ENCODE data around the gene LTBP1.
"Not testable (repeated sequence)": the region's sequence is repeated elsewhere in the genome, so short reads cannot be mapped to it uniquely, and the experiment has no call there.

LTBP1 gene

DNA sequence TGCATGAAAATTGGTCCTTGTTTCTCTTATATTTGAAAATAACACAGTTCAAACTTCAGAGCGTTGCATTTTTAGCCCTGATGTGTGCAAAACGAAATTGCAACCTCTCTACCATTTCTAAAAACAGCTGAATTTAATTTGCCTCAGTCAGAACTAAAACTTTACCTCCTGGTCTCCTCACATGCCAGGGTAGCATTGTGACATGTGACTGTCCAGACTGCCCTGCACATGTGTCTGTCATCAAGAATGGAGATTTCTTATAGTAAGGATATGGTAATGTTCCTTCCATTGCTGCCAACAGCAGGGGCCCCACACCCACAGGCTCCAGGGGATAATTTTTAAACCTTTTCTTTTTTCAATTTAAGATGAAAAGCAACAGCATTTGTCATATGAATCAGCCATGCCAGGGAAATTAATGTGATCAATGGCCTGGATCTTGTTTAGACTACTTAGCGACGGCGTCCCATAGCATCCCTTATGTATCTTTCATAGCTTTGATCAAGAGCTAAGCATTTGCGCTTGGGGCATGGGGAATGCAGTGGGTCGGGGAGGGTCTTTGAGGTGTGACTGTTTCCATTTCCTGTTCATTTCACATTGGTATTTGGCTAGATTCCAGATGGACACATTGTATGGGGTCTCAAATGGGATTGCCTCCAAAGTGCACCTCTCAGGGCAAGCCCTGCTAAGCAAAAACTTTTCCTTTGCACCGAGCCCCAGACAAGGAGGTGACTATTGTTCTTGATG, 437.3 kb downstream of the LTBP1 start:
- DNase-seq (ENCODE audit: low spot score), result no peak

DNA sequence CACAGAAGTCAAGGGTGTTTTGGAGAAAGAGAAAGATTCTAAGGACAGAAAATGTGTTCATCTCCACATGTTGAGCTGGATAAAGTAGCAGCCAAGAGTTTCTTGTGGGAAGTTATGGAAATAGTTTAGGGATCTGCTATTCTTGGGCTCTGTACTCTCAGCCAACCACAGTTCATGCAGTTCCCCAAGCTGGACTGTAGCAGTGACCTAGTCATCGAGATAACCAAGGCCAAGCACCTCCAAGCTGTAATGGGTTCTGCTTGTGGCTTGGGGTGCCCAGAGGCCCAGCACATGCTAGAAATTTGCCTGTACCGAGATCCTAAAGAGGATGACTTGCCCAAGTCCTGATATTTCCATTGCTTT, 437.8 kb downstream of the LTBP1 start:
- no peak for DNase-seq (ENCODE audit: low spot score)

DNA sequence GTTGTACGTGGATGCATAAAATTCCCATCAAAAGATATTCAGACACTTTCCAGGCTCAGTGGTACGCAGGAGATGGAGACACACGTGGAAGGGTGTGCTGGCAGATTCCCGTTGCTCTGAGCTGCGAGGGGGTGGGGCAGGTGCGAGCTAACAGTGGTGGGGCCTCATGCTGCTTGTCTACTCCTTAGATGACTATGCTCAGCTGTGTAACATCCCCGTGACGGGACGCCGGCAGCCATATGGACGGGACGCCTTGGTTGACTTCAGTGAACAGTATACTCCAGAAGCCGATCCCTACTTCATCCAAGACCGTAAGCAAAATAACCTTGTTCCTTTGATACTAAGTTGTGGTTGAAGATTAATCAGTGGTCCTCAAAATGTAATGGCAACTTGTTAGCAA, 442.2 kb downstream of the LTBP1 start:
- no peak for DNase-seq (ENCODE audit: low spot score)

DNA sequence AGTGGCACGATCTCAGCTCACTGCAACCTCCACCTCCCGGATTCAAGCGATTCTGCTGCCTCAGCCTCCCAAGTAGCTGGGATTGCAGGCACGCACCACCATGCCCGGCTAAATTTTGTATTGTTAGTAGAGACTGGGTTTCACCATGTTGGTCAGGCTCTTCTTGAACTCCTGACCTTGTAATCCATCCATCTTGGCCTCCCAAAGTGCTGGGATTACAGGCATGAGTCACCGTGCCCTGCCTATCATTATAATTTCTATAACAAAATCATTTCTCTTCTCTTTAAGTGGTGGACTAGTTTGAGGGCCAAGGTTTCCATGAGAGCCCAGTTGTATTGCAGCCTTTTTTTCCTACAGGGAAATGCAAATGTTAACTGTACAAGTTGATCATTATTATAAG, 442.9 kb downstream of the LTBP1 start:
- not testable (repeated sequence) for DNase-seq (ENCODE audit: low spot score)

DNA sequence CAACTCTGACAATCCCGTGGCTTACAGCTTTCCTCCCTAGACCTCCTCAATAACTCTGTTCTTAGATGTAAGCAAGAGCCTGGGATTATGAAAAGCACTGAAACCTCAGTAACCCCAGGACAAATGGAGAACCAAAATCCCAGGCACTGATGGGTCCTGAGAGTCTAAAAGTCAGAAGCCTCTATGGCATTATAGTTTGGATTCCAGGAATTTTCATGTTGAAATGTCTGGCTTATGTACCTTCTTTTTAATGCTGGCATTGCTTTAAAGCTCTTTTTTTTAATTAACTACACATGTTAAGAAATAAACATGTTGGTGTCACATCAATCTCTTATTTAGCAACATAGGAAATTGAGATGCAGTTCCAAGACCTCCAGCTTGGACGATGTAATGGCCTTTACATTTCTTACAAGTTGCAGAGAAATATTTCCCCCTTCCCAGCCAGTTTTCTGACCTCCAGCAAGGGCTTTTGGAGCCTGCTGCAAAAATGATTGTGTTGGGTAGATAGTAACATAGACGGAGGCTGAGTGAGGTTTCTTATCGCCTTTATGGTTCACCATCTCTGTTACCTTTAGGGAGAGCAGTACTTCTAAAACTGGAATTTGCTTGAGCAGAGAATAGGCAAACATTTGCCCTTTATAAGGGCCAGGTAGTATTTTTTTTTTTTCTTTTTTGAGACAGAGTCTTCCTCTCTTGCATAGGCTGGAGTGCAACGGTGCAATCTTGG, 444.9 kb downstream of the LTBP1 start:
- no peak for DNase-seq (ENCODE audit: low spot score)

DNA sequence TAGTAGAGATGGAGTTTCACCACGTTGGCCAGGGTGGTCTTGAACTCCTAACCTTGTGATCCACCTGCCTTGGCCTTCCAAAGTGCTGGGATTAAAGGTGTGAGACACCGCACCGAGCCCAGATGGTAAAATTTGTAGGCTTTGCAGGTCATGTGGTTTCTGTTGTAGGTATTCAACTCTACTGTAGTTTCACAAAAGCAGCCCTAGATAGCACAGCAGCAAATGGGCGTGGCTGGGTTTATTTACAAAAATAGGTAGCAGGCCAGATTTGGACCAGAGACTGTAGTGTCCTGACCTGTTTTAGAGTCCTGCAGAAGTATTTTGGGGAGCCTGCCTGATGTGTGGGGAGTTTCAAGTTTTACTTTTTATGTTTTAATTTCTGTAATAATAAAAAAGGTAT, 445.6 kb downstream of the LTBP1 start:
- no peak for DNase-seq (ENCODE audit: low spot score)

DNA sequence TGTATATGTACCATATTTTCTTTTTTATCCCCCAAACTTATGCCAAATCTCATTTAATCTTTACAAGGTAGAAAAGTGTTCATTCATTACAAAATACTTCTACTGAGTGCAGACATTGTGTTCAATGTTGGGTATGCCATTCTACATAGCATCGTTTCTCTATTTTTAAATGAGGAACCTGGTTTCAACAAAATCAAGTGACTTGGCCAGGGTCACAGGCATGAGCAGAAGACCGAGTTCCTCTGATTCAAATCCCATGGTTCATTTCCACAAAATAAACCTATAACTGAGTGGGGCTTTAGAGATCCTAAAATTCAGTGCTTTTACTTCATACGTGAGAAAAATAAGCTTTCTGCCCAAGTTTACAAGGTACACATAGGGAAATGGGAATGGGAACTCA, 448.3 kb downstream of the LTBP1 start:
- no peak for DNase-seq (ENCODE audit: low spot score)

DNA sequence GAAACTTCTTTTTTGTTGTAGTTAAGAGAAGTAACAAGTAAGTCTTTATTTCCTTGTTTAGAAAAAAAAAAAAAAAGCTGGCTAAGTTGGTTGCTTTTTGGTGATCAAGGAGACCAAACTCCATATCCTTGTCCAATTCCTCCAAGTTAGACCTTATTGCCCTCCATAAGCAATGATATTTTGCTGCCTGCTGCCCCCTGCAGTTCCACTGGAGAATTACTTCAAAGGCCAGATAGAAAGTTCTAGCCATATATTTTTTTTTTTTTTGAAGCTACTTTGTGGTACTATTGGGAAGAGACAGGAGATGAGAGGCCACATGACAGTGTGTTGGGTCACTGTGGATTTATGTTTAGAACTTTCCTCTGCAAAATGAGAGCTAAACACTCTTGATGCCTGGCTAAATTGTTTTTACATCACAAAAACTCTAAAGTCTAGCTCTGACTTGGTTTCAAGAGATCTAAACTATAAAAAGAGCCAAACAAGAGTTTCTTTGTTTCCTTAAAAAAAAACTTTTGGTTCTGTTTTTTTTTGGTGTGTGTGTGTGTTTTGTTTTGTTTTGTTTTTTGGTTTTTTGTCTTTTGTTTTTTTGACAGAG, 449.0 kb downstream of the LTBP1 start:
- DNase-seq (ENCODE audit: low spot score), result no peak

DNA sequence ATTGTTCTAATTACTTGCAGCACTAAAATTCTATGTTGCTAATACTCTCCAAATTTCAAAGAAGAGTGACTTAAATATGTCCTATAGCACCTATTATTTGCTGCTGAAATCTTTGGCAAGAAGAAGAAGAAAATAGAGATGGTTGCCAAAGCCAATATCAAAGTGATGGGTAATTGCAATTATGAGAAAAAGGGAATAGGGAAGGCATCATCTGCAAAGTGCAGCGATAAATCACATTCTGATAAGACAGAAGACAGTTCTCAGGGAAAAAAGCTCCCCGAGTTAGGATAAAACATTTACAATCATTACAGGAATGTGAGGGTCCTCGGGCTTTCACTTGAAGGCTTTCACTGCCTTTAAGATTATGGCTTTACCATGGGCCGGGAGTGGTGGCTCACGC, 457.6 kb downstream of the LTBP1 start:
- DNase-seq (ENCODE audit: low spot score), result no peak

DNA sequence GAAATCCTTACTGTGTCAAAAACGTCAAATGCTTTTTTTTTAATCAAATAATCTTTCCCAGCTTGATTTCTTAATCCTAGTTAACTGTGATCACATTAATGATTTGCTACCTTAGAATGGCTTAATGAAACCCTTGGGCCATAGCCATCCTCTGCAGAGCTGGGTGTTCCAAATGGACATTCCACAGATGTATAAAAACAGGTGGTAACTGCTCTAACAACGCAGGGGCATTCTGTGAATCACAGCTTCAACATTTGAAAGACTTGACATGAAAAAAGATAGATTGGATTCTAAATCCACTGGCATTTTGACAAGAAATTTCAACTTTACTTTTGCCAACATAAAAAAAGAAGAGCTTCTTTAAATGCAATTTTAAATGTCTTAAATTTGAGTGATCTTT, 459.9 kb downstream of the LTBP1 start:
- DNase-seq (ENCODE audit: low spot score), result no peak

DNA sequence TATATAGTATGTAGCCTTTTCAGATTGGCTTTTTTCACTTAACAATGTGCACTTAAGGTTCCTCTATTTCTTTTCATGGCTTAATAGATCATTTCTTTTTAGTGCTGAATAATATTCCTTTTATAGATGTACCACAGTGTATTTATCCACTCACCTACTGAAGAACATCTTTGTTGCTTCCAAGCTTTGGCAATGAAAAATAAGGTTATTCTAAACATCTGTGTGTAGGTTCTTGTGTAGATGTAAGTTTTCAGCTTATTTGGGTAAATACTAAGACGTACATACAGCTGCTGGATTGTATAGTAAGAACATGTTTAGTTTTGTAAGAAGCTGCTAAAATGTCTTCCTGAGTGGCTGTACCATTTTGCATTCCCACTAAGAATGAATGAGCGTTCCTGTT, 461.4 kb downstream of the LTBP1 start:
- DNase-seq (ENCODE audit: low spot score), result no peak

DNA sequence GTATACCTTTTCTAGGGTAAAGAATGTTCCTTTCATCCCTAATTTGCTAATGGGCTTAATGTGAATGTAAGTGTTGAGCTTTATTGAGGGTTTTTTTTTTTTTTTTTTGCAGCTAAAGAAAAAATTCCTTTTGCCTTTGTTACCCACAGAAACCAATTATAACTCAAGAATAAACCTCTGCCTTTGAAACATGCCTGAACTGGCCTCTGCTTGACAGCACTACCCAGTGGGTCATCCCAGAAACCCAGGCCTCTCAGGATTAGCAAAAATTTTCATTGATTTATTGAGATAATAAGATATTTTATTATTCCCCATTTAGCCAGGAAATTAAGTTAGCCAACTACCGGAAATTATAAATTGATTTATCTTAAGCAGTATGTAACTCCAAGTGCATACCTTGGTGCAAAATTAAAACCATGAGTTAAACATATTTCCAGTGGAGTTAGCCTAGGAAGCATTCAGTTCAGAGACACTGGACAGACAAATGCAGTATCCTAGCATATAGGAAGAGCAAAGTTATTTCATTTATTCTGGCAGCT, 462.7 kb downstream of the LTBP1 start:
- DNase-seq (ENCODE audit: low spot score), result no peak

DNA sequence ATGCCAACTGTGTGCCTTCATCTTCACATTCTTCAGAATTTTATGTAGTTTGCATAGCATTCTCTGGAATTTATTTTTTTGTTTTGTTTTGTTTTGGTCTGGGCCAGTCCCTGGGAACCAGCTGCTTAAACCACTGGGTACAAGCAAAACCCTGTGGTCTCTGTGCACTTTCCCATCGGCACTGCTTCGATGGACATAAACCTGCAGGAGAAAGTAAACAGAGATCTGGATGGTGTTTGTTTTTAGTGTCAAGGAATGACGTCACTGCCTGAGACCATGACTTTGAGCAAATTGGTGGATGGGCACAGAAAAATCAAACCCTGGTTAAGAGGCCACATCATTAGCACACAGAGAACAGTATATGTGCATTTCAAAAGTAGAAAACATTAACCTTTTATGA, 465.0 kb downstream of the LTBP1 start:
- DNase-seq (ENCODE audit: low spot score), result peak; percentile 37

DNA sequence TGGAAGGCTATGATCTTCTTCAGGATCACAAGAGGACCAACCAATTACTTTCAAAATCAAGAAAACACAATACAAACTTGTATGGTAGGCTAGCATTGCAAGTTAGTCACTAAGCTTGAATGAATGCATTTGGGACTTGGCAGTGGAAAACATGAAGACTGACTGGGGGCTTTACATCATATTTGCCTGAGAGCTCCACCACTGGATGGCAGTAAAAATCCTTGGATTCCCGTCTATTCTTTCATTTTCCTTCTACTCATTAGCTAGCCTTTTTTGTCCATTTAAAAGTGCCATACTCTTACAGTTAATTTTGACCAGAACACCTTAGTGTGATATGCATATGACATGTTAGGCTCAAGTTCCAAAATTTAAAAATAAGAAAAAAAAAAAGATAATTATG, 466.2 kb downstream of the LTBP1 start:
- peak; percentile 50 for DNase-seq (ENCODE audit: low spot score)

DNA sequence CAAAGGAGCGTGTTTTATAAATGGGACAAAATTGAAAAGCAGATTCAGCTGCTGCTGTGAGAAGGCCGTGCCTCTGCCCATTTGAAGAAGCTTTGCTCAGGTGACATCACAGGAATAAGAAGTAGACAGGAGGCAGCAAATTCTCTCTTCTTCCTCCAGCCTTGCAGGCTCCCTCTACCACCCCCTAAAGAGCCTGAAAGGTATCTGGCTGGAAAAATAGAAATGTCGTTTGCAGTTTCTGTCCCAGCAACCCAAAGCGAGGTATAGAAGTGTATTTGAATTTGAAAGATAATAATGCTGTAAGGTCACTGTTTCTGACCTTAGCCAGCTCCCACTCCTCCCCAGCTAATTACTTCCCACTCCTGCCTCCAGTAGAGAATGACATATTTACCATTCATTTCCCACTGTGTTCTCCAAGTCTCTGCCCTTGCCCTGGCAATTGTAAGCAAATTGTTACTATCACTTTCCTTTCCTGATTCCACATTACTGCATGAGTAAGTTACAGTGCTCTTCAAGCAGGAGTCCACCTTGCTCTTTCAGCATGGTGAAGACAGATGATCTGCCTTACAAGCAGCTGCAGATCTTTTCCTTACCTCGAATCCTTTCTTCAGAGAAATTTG, 472.9 kb downstream of the LTBP1 start:
- DNase-seq (ENCODE audit: low spot score), result no peak

DNA sequence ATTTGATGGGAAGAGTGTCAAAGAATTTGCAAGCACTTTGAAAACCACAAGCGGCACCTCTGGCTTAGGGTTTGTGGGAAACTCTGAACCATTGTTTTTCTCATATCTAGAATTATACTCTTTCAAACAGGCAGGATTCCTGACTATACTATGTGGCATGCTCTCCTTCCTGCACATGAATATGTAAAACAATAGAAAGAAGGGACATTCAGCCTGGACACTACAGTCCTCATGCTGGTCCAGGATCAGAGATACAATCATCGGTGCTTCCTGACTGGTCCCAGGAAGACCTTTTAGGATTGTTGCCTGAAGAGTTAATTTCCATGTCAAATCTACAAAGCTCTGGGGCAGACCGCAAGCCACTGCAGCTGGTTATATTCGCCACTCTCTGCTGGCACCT, 474.0 kb downstream of the LTBP1 start:
- no peak for DNase-seq (ENCODE audit: low spot score)

DNA sequence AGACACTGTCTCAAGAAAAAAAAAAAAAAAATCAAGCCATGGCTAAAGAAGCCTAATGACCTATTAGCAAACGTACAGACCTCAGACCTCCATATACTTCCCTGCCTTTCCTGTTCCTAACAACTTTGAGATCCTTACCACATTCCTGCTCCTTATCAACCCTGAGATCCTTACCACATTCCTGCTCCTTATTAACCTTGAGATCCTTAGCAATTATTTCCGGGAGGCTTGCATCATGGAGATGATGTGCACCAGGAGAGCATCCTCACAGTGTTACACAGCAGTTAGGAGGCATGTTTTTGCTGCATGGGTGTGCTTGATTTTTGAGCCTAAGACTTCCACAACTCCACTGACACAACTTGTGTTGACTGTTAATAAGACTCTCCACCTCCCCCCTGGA, 475.1 kb downstream of the LTBP1 start:
- DNase-seq (ENCODE audit: low spot score), result no peak

DNA sequence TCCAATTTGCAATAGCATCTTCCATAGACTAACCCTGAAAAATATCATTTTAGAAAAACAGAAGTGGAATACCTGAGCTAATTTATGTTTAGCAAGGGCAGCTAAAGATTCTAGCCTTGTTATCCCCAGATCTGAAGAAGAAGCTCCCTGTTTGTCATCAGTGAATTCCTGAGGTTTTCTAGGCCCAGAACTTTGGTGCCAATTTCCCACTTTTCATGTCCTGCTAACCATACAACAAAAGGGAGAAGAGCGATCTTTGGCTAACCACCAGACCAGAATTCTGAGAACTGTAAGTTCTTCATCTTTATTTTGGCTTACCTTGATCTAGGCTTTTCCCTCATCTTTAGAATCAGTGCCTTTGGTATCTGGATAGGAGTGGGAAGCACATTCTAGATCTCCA, 478.4 kb downstream of the LTBP1 start:
- DNase-seq (ENCODE audit: low spot score), result no peak

DNA sequence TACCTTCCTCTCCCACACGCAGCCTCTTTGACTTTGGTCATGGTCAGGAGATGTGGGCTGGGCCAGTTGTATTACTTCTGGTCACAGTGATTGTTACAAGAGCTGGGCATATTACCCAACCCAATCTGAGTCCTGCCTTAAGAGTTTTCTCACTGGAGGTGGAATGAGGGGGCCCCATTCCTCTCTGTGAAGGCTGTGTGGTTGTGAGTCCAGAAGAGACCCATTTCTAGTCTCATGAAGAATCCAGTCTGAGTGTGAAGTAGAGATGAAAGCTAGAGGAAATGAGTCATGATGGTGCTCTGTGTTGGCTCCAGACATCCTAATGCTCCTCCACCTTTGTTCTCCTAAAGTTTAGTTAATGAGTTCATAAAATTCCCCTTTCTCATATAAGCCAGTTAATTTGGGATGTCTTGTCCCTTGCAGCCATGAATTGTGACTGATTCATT, 478.9 kb downstream of the LTBP1 start:
- DNase-seq (ENCODE audit: low spot score), result no peak

DNA sequence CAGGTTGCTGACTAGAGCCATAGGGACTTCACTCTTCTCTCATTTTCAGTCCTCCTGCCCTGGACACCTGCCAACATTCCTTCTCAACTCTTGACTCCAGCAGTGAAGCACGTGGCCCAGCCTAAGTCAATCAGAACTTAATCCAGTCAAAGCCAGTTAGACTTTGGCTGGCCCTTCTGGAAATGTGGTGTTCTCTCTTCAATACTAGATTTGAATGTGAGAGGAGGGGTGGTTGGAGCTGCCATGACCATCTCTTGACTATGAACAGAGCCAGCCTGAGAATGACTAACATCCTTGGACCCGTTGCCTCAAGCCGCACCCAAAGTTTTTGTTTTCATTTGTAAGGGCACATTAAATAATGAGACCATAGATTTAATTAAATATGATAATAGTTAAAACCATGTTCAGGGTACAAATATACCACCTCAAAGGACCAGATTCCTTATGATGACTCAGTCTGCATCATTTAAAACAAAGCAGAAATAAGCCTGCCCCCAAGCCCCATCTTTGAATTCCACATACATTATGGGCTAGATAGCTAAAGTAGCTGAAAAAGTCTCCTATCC, 480.0 kb downstream of the LTBP1 start:
- no peak for DNase-seq (ENCODE audit: low spot score)

DNA sequence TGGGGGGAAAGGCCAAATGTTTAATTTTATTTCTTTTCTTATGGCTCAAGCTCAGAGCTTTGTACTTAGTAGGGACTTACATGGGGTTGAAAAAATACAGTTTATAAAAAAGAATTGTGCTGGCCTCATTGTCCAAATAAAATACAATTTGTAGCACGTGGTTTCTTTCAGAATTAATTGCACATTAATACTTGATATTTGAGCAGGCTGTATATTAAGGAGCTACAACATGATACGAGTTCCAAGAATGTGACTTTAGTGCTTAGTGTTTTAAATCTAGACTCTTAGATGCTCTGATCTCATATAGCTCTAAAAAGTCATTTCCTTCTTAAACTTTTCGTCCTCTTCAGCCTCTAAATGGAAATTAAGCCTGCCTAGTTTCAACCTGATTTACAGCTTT, 483.3 kb downstream of the LTBP1 start:
- no peak for DNase-seq (ENCODE audit: low spot score)

DNA sequence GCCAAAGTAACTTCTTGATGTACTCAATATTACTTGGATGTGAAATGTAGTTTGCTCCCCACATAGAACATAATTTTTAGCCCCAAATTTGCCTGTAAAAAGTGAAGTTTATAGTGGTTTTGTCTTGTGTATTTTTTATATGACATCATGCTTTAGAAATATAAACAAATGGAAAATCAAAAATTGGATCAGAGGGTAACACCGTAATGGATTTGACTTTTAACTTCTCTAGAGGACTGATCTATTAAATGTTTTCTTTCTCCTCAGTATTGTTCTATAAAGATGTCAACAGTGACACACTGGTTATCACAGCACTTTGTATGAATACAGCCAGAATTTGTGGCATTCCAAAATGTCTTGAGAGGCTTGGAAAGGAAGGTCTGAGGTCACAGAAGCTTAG, 484.1 kb downstream of the LTBP1 start:
- DNase-seq (ENCODE audit: low spot score), result no peak

Data from HuH-7 (cell line).